ENCODE data around the gene PLPPR1. TPM values are rescaled to one million over a fixed set of nuclear protein-coding genes. Genes with fewer than 3 reads are reported as not detected.

Gene PLPPR1
- total RNA-seq, 6 experiments from 2014 or later = not detected

GRCh38 chr9:101131326-101131725 lies 102.8 kb downstream of the PLPPR1 start:
- Mint-ChIP-seq H3K36me3 (ENCODE audit: low read depth) (no peaks in the 10 kb centered on the region), H3K27me3 (ENCODE audit: insufficient read depth) (no peaks in the 10 kb centered on the region), H3K4me3 (no peak overlapping the region), H3K9me3 (peaks cover 35% of the 10 kb centered on the region), H3K4me1 (ENCODE audit: low read depth) (no peaks in the 10 kb centered on the region), H3K27ac (no peak overlapping the region)
- no peak for DNase-seq
- TF ChIP-seq CTCF (IDR thresholded peaks at IDR 0.05) = no peak

- Mint-ChIP-seq H3K36me3 (ENCODE audit: low read depth) (no peaks in the 10 kb centered on the region), H3K9me3 (peaks cover 30% of the 10 kb centered on the region), H3K27me3 (ENCODE audit: insufficient read depth) (no peaks in the 10 kb centered on the region), H3K27ac (no peak overlapping the region), H3K4me1 (ENCODE audit: low read depth) (no peaks in the 10 kb centered on the region), H3K4me3 (no peak overlapping the region)
- TF ChIP-seq CTCF (IDR thresholded peaks at IDR 0.05) = no peak
- DNase-seq = no peak
Measured at GRCh38 chr9:101132801-101133200, 104.3 kb downstream of the PLPPR1 start.

GRCh38 chr9:101138509-101138908 lies 110.0 kb downstream of the PLPPR1 start:
- no peaks in the 10 kb centered on the region for H3K36me3 Mint-ChIP-seq (ENCODE audit: low read depth)
- no peak overlapping the region for H3K4me3 Mint-ChIP-seq
- H3K4me1 Mint-ChIP-seq (ENCODE audit: low read depth) = no peaks in the 10 kb centered on the region
- H3K9me3 Mint-ChIP-seq = peaks cover 43% of the 10 kb centered on the region
- no peaks in the 10 kb centered on the region for H3K27me3 Mint-ChIP-seq (ENCODE audit: insufficient read depth)
- DNase-seq = no peak
- H3K27ac Mint-ChIP-seq = no peak overlapping the region
- no peak for TF ChIP-seq CTCF (IDR thresholded peaks at IDR 0.05)

- Mint-ChIP-seq H3K4me3 (no peak overlapping the region), H3K27me3 (ENCODE audit: insufficient read depth) (no peaks in the 10 kb centered on the region), H3K4me1 (ENCODE audit: low read depth) (no peaks in the 10 kb centered on the region), H3K27ac (no peak overlapping the region), H3K9me3 (peaks cover 43% of the 10 kb centered on the region), H3K36me3 (ENCODE audit: low read depth) (no peaks in the 10 kb centered on the region)
- no peak for DNase-seq
- no peak for TF ChIP-seq CTCF (IDR thresholded peaks at IDR 0.05)
Measured at GRCh38 chr9:101139082-101139481, 110.6 kb downstream of the PLPPR1 start.

GRCh38 chr9:101140764-101141163 lies 112.2 kb downstream of the PLPPR1 start:
- peaks cover 38% of the 10 kb centered on the region for H3K9me3 Mint-ChIP-seq
- no peaks in the 10 kb centered on the region for H3K4me1 Mint-ChIP-seq (ENCODE audit: low read depth)
- no peaks in the 10 kb centered on the region for H3K36me3 Mint-ChIP-seq (ENCODE audit: low read depth)
- no peak overlapping the region for H3K27ac Mint-ChIP-seq
- no peaks in the 10 kb centered on the region; the same call in none of the 2 replicates for H3K27me3 Mint-ChIP-seq (ENCODE audit: insufficient read depth)
- no peak overlapping the region for H3K4me3 Mint-ChIP-seq
- TF ChIP-seq CTCF (IDR thresholded peaks at IDR 0.05) = no peak
- DNase-seq = no peak

- peaks cover 4% of the 10 kb centered on the region; the same call in 1 of the 2 replicates for H3K36me3 Mint-ChIP-seq (ENCODE audit: low read depth)
Measured at GRCh38 chr9:101146508-101146907, 118.0 kb downstream of the PLPPR1 start.

More at GRCh38 chr9:101146508-101146907, 118.0 kb downstream of the PLPPR1 start:
- DNase-seq = no peak
- Mint-ChIP-seq H3K27ac (no peak overlapping the region), H3K9me3 (peaks cover 39% of the 10 kb centered on the region), H3K4me3 (no peak overlapping the region), H3K27me3 (ENCODE audit: insufficient read depth) (no peaks in the 10 kb centered on the region; the same call in none of the 2 replicates), H3K4me1 (ENCODE audit: low read depth) (no peaks in the 10 kb centered on the region)
- no peak for TF ChIP-seq CTCF (IDR thresholded peaks at IDR 0.05)

Measured in HFFc6 (cell line).